Body of pancreas (tissue), 4 donors: ENCODE measurements around the gene RBM38.

ENCODE experiments used
- CTCF ChIP-seq, 7 experiments: fragments of 450-650 bp in 4 of 7; fragments of 200-600 bp in 3 of 7; sonication (generic) in 3 of 7; IDR thresholded peaks; one replicate each; pipeline ENCODE4 v1.5.1; 2016 to 2019; ENCODE audit warnings: antibody characterized with exemption in 7 of 7
- POLR2A ChIP-seq, 3 donors: fragments of 450-650 bp; IDR thresholded peaks; one replicate each; pipeline ENCODE4 v1.6.1; 2016; ENCODE audit warnings: antibody characterized with exemption in 3 of 3, mild to moderate bottlenecking in 2 of 3

GRCh38 chr20:57374931-57375651, 16.1 kb upstream of the RBM38 start:
- TF ChIP-seq CTCF (IDR thresholded peaks at IDR 0.05), result no peak
- TF ChIP-seq POLR2A (IDR thresholded peaks at IDR 0.05), result no peak
